ENCODE results near the gene ACO2. TPM values are rescaled to one million over a fixed set of nuclear protein-coding genes. Genes with fewer than 3 reads are reported as not detected.

The ACO2 gene
- total RNA-seq, 1 experiment from 2014 or later, result 127 TPM

GRCh38 chr22:41560095-41560471 lies 91.2 kb downstream of the ACO2 start:
- TF ChIP-seq CTCF (conservative IDR thresholded peaks at IDR 0.05; ENCODE audit: low read depth, low read length) (no peak), EZH2 (IDR thresholded peaks at IDR 0.05; ENCODE audit: borderline replicate concordance, low read depth, low read length, poor library complexity, severe bottlenecking) (no peak)
- intact Hi-C loops (cut with micrococcal nuclease; ENCODE audit: unreplicated experiment), result no loop called here
- H3K9me3 ChIP-seq (ENCODE audit: low read depth, low read length, poor library complexity, severe bottlenecking), result no peaks in the 10 kb centered on the region
- peaks cover 26% of the 10 kb centered on the region for H3K4me1 ChIP-seq (ENCODE audit: insufficient read depth, low read length, poor library complexity, severe bottlenecking)
- H3K27me3 ChIP-seq (replicated peaks; ENCODE audit: insufficient read depth, low read depth, low read length, poor library complexity), result no peaks in the 10 kb centered on the region
- no TSS peak for BruUV-seq (replicated peaks)
- ChIA-PET CTCF (no interaction called here), POLR2A (ENCODE audit: low non-redundant PET) (no interaction called here)
- no peak for DNase-seq (ENCODE audit: low spot score)
- no peak overlapping the region for H3K4me3 ChIP-seq (ENCODE audit: low read depth, low read length, poor library complexity, severe bottlenecking)
- no peaks in the 10 kb centered on the region for H3K36me3 ChIP-seq (ENCODE audit: insufficient read depth, low read length, poor library complexity, severe bottlenecking)
- no peak overlapping the region for H3K27ac ChIP-seq (ENCODE audit: low read depth, low read length, poor library complexity, severe bottlenecking)

- peak overlapping the region; percentile 35 for H3K27ac ChIP-seq (ENCODE audit: low read depth, low read length, poor library complexity, severe bottlenecking)
- TF ChIP-seq CTCF (conservative IDR thresholded peaks at IDR 0.05; ENCODE audit: low read depth, low read length) (no peak), EZH2 (IDR thresholded peaks at IDR 0.05; ENCODE audit: borderline replicate concordance, low read depth, low read length, poor library complexity, severe bottlenecking) (no peak)
- H3K27me3 ChIP-seq (replicated peaks; ENCODE audit: insufficient read depth, low read depth, low read length, poor library complexity), result no peaks in the 10 kb centered on the region
- DNase-seq (ENCODE audit: low spot score), result no peak
- no TSS peak for BruUV-seq (replicated peaks)
- no peak overlapping the region for H3K4me3 ChIP-seq (ENCODE audit: low read depth, low read length, poor library complexity, severe bottlenecking)
- intact Hi-C loops (cut with micrococcal nuclease; ENCODE audit: unreplicated experiment), result no loop called here
- no peaks in the 10 kb centered on the region for H3K9me3 ChIP-seq (ENCODE audit: low read depth, low read length, poor library complexity, severe bottlenecking)
- peaks cover 29% of the 10 kb centered on the region for H3K4me1 ChIP-seq (ENCODE audit: insufficient read depth, low read length, poor library complexity, severe bottlenecking)
- H3K36me3 ChIP-seq (ENCODE audit: insufficient read depth, low read length, poor library complexity, severe bottlenecking), result no peaks in the 10 kb centered on the region
- CTCF ChIA-PET, result interaction anchor here (1.0 kb wide), 1 partner anchor 28 kb away, joined by 4 read pairs; the partner anchor contains the start of gene PMM1
- POLR2A ChIA-PET (ENCODE audit: low non-redundant PET), result no interaction called here
Observed at GRCh38 chr22:41561335-41561734, 92.4 kb downstream of the ACO2 start.

GRCh38 chr22:41561788-41562187 lies 92.9 kb downstream of the ACO2 start:
- no TSS peak for BruUV-seq (replicated peaks)
- intact Hi-C loops (cut with micrococcal nuclease; ENCODE audit: unreplicated experiment), result no loop called here
- H3K9me3 ChIP-seq (ENCODE audit: low read depth, low read length, poor library complexity, severe bottlenecking), result no peaks in the 10 kb centered on the region
- H3K4me1 ChIP-seq (ENCODE audit: insufficient read depth, low read length, poor library complexity, severe bottlenecking), result peaks cover 29% of the 10 kb centered on the region
- ChIA-PET CTCF (interaction anchor here (0.6 kb wide), 1 partner anchor 1758 kb away, joined by 4 read pairs; no protein-coding TSS in a partner anchor), POLR2A (ENCODE audit: low non-redundant PET) (no interaction called here)
- no peak overlapping the region for H3K27ac ChIP-seq (ENCODE audit: low read depth, low read length, poor library complexity, severe bottlenecking)
- DNase-seq (ENCODE audit: low spot score), result peak; percentile 45
- TF ChIP-seq EZH2 (IDR thresholded peaks at IDR 0.05; ENCODE audit: borderline replicate concordance, low read depth, low read length, poor library complexity, severe bottlenecking) (no peak), CTCF (conservative IDR thresholded peaks at IDR 0.05; ENCODE audit: low read depth, low read length) (no peak)
- no peaks in the 10 kb centered on the region for H3K27me3 ChIP-seq (replicated peaks; ENCODE audit: insufficient read depth, low read depth, low read length, poor library complexity)
- no peaks in the 10 kb centered on the region for H3K36me3 ChIP-seq (ENCODE audit: insufficient read depth, low read length, poor library complexity, severe bottlenecking)
- no peak overlapping the region for H3K4me3 ChIP-seq (ENCODE audit: low read depth, low read length, poor library complexity, severe bottlenecking)
